Karpas-422 (cell line): ENCODE results near the gene WWOX. TPM values are rescaled to one million over a fixed set of nuclear protein-coding genes. Genes with fewer than 3 reads are reported as not detected.
"Not testable (repeated sequence)": the region's sequence is repeated elsewhere in the genome, so short reads cannot be mapped to it uniquely, and the experiment has no call there.

Source experiments
- DNase-seq: peaks from one replicate; pipeline ENCODE4 v3.0.0-alpha.2; 2015
- H2AFZ ChIP-seq: fragments of 200-600 bp; sonication (generic); 2 replicates; pipeline ENCODE4 v1.6.1; 2014; ENCODE audit warnings: antibody characterized with exemption, low read length, mixed read lengths
- H3K27ac ChIP-seq: fragments of 200-600 bp; sonication (generic); 2 replicates; pipeline ENCODE4 v1.5.1; 2014; ENCODE audit warnings: mild to moderate bottlenecking, low read length, moderate library complexity
- H3K27me3 ChIP-seq: fragments of 200-600 bp; sonication (generic); 2 replicates; pipeline ENCODE4 v1.6.1; 2014; ENCODE audit warnings: low read length, mixed read lengths
- H3K36me3 ChIP-seq: fragments of 200-600 bp; sonication (generic); 2 replicates; pipeline ENCODE4 v1.6.1; 2014; ENCODE audit warnings: low read length, mixed read lengths; ENCODE audit not compliant: insufficient read depth
- H3K4me1 ChIP-seq: fragments of 200-600 bp; sonication (generic); 2 replicates; pipeline ENCODE4 v1.6.1; 2014; ENCODE audit warnings: mild to moderate bottlenecking, low read length, mixed read lengths
- H3K4me2 ChIP-seq: fragments of 200-600 bp; sonication (generic); 2 replicates; pipeline ENCODE4 v1.6.1; 2014; ENCODE audit warnings: low read length, low read depth, mild to moderate bottlenecking; ENCODE audit not compliant: poor library complexity, severe bottlenecking
- H3K4me3 ChIP-seq: fragments of 200-600 bp; sonication (generic); 2 replicates; pipeline ENCODE4 v1.5.1; 2014; ENCODE audit warnings: mild to moderate bottlenecking, antibody characterized with exemption, low read length, mixed read lengths
- H3K79me2 ChIP-seq: fragments of 200-600 bp; sonication (generic); 2 replicates; pipeline ENCODE4 v1.6.1; 2014; ENCODE audit warnings: mild to moderate bottlenecking, low read length, mixed read lengths
- H3K9ac ChIP-seq: fragments of 200-600 bp; sonication (generic); 2 replicates; pipeline ENCODE4 v1.6.0; 2014; ENCODE audit warnings: low read length
- H3K9me2 ChIP-seq: fragments of 200-600 bp; sonication (generic), shearing (Covaris generic); replicated peaks from 2 replicates; pipeline ENCODE4 v1.6.0; 2014; ENCODE audit warnings: mild to moderate bottlenecking, low read length, moderate library complexity; ENCODE audit not compliant: insufficient read depth
- H3K9me3 ChIP-seq: fragments of 300-700, 200-600 bp; sonication (generic); 2 replicates; pipeline ENCODE4 v1.6.1; 2014; ENCODE audit warnings: low read length, mixed read lengths
- H4K20me1 ChIP-seq: fragments of 200-600 bp; sonication (generic); 2 replicates; pipeline ENCODE4 v1.6.1; 2014; ENCODE audit warnings: mild to moderate bottlenecking, antibody characterized with exemption, low read length, low read depth; ENCODE audit not compliant: insufficient read depth
- total RNA-seq: library from RNA; depleted of rRNA; stranded (reverse); fragments of >200 nt; shearing (Covaris generic); gene quantifications from 2 replicates; pipeline ENCODE4 v1.2.3, GENCODE V29; 2014; ENCODE audit warnings: low replicate concordance; rRNA removed

Gene WWOX
- 66.2 and 76.7 TPM in 2 replicates for total RNA-seq

DNA sequence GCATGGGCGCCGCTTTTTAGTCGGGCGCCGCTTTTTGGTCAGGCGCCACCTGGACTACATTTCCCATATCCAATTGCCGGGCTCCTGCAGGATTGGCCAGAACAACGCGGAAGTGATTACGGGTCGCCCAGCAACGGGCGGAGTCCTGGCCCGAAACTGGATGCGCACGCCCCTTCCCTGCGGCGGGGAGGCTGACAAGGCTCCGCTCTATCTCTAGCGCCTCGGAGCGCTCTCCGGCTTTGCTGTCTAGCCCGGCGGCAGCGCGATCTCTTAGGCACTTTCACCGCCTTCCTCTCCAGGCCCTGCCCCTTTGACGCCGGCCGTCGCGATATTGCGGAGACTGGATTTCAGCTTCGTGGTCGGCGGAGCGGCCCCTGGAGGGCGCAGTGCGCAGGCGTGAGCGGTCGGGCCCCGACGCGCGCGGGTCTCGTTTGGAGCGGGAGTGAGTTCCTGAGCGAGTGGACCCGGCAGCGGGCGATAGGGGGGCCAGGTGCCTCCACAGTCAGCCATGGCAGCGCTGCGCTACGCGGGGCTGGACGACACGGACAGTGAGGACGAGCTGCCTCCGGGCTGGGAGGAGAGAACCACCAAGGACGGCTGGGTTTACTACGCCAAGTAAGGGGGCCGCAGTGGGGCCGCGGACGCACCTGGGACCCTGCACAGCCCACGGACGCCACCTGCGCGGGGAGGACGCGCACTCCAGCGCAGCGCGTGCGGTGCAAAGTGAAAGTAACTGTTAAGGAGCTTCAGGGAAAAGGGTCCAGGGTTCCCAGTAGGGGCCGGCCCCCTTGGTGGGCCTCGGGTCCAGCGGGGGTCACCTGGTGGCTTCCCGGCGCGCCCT, at the start of gene WWOX:
Gene WWOX (plus strand): TSS at position 384 of the 841 bp plus-strand sequence.
- Histone ChIP-seq H2AFZ (peak within 1 kb of the TSS; percentile 97), H3K9me2 (no peaks in the 10 kb centered on the region), H3K4me3 (peak within 1 kb of the TSS; percentile 93), H3K9ac (peak within 1 kb of the TSS; percentile 91), H3K27ac (peak within 1 kb of the TSS; percentile 63), H3K36me3 (no peaks in the 10 kb centered on the region), H4K20me1 (no peaks in the 10 kb centered on the region), H3K27me3 (no peaks in the 10 kb centered on the region), H3K4me2 (peak within 1 kb of the TSS; percentile 93), H3K9me3 (no peaks in the 10 kb centered on the region), H3K4me1 (peaks cover 18% of the 10 kb centered on the region), H3K79me2 (peaks cover 39% of the 10 kb centered on the region)
- peak; percentile 99 for DNase-seq

DNA sequence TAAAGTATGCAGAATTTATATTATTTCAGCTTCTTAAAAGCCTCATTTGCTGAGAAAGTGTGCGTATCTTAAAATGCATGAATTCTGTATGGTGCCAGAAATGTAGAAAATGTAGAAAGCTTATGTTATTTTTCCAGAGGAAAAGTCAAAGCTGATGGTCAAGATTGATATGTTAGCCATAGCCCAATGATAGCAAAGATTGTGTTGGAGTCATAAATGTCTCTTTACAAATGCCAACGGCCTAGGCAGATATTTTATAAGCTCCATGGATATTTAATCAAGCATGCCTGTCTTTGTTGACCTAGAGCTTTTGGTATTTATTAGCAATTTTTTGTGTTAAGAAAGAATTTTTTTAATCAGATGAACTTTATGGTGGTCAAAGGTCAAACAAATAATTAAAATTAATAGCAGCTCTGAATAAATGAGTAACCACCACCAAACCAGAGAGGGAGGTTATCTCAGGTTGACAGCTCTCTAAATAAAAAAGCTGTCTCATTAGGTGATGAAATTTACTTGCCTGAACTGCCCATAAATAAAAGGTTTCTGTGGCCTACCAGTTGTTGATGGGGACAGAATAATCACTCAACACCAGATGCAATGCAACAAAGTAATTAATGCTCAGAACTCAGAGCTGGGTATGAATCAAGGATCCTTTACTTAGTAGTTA, 48.6 kb upstream of the WWOX start:
- Histone ChIP-seq H3K27me3 (no peaks in the 10 kb centered on the region), H2AFZ (no peak overlapping the region), H3K79me2 (no peaks in the 10 kb centered on the region), H3K4me2 (no peak overlapping the region), H3K9me2 (no peaks in the 10 kb centered on the region), H3K9me3 (no peaks in the 10 kb centered on the region), H3K36me3 (no peaks in the 10 kb centered on the region), H4K20me1 (no peaks in the 10 kb centered on the region), H3K27ac (no peak overlapping the region), H3K4me3 (no peak overlapping the region), H3K9ac (no peak overlapping the region), H3K4me1 (no peaks in the 10 kb centered on the region)
- no peak for DNase-seq

DNA sequence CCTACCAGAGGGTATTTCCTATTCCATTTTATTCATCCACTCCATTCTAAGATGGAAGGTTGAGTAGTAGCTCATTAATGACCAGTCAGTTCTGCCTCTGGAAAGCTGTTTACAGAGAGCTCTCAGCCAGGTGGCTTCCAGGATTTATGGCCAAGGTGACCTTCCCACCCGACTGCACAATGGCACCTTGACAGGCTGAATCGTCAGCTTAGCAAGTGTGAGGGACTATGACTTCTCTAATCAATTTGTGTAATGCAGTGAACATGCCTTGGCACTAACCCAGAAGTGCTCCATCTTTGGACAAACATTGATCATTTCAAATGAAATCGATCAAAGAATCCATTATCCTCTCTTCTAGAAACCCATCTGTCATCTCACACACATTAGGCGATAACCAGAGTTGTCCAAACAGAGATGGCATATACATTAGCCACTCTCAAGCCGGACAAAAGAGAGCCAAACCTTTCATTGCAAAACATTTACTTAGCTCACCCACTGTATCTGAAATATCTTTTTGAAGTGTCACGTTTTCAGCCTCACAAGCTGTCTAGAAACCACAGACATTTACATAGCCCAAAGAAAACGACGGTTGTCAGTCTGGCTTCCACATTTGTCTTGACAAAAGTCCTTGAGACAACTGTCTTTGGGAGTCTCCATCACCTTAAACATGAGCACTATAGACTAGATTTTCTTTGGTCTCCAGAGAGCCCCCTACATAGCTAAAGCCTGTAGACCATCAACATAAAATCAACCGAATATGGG, 41.5 kb upstream of the WWOX start:
- Histone ChIP-seq H3K4me2 (peak overlapping the region; percentile 65), H2AFZ (no peak overlapping the region), H3K79me2 (no peaks in the 10 kb centered on the region), H3K9me3 (no peaks in the 10 kb centered on the region), H3K9ac (no peak overlapping the region), H3K4me1 (peaks cover 30% of the 10 kb centered on the region), H3K27ac (peak overlapping the region; percentile 76), H3K27me3 (no peaks in the 10 kb centered on the region), H3K9me2 (no peaks in the 10 kb centered on the region), H3K4me3 (peak overlapping the region; percentile 21; the same call in 1 of the 2 replicates), H3K36me3 (no peaks in the 10 kb centered on the region), H4K20me1 (no peaks in the 10 kb centered on the region)
- peak; percentile 76 for DNase-seq

DNA sequence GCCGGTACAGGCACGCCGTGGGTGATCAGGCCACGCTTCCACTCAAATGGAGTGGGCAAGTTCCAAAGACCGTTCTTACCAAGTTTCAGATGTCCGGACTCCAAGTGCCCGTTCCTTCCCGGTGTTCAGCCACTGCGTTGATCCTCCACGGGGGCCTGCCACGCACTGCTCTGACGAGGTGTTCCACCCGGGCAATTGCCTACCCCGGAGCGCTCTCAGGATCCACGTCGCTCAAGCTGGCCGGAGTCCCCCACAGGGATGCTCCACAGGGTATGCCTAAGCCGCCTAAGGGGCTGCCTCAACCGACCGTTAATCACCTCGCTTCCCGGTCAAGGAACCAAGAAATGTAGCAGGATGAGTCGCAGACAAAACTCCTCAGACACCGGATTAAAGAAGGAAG, 39.6 kb upstream of the WWOX start:
- not testable (repeated sequence) for H3K27ac ChIP-seq, H3K36me3 ChIP-seq, H3K27me3 ChIP-seq, H3K9me3 ChIP-seq, DNase-seq, H3K79me2 ChIP-seq, H3K9ac ChIP-seq, H3K4me2 ChIP-seq, H3K9me2 ChIP-seq, H2AFZ ChIP-seq, H3K4me3 ChIP-seq, H4K20me1 ChIP-seq
- H3K4me1 ChIP-seq = peaks cover 39% of the 10 kb centered on the region

DNA sequence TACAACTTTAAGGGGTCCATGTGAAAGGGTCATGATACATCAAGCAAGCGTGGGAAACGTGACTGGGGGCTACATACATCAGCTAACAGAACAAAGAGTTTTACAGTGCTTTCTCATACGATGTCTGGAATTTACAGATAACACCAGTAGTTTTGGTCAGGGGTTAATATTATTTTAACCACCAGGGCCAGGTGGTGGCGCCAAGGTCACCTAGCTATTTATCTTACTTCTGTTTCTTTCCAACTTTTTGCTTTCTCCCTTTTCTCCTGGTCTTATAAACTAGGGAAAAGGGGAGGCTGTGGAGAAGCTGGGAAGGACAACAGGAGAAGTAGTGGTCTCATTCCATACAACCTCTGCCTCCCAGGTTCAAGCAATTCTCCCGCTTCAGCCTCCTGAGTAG, 39.2 kb upstream of the WWOX start:
- H3K36me3 ChIP-seq = no peaks in the 10 kb centered on the region

DNA sequence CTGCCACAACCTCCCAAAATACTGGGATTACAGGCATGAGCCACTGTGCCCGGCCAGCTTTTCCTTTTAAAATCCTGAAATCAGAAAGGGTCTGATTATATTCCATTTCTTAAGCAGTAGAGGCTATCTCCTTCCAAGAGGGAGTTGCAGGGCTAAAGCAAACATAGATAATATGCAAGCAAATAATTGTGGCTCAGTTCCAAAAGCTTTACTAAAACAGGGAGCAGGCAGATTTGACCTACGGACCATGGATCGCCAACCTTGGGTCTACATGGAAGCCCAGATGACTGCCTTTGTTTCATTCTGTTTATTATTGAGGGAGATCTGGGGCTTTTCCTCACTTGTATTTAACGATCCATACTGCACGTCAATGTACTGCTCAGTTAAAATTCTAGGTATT, 38.6 kb upstream of the WWOX start:
- no peaks in the 10 kb centered on the region for H4K20me1 ChIP-seq
- no peak overlapping the region for H3K4me2 ChIP-seq
- H3K36me3 ChIP-seq = no peaks in the 10 kb centered on the region
- no peaks in the 10 kb centered on the region for H3K9me3 ChIP-seq
- H3K27ac ChIP-seq = no peak overlapping the region
- no peak overlapping the region for H2AFZ ChIP-seq
- H3K79me2 ChIP-seq = no peaks in the 10 kb centered on the region
- no peaks in the 10 kb centered on the region for H3K27me3 ChIP-seq
- no peak overlapping the region for H3K4me3 ChIP-seq
- DNase-seq = no peak
- H3K9me2 ChIP-seq = no peaks in the 10 kb centered on the region
- H3K9ac ChIP-seq = no peak overlapping the region
- H3K4me1 ChIP-seq = peaks cover 39% of the 10 kb centered on the region

More for the DNA sequence above, 39.2 kb upstream of the WWOX start:
- no peak overlapping the region for H3K4me2 ChIP-seq
- H3K9me2 ChIP-seq = no peaks in the 10 kb centered on the region
- no peak overlapping the region for H3K9ac ChIP-seq
- no peaks in the 10 kb centered on the region for H3K9me3 ChIP-seq
- no peak overlapping the region for H2AFZ ChIP-seq
- H3K27me3 ChIP-seq = no peaks in the 10 kb centered on the region
- DNase-seq = no peak
- no peak overlapping the region for H3K4me3 ChIP-seq
- no peaks in the 10 kb centered on the region for H3K79me2 ChIP-seq
- H4K20me1 ChIP-seq = no peaks in the 10 kb centered on the region
- peaks cover 39% of the 10 kb centered on the region for H3K4me1 ChIP-seq
- no peak overlapping the region for H3K27ac ChIP-seq

DNA sequence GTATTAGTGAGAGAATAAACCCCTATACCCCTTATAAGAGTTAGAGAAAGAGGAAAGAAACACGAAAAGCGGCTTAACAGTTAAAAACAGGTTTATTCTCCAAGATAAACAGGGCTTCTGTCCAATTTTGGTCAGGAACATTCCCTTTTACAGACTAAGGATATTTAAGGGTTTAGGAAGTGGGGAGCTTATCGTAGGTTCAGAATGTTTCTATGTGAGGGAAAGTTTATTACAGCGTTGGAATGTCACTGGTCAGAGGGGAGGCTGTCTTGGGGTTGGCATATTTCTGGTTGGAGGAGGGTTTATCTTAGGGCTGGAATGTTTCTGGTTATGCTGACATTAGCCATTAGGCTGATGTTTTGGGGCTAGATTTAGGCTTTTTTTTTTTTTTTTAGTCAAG, 34.1 kb upstream of the WWOX start:
- DNase-seq = no peak
- Histone ChIP-seq H3K27me3 (no peaks in the 10 kb centered on the region), H3K36me3 (no peaks in the 10 kb centered on the region), H3K9ac (no peak overlapping the region), H3K79me2 (no peaks in the 10 kb centered on the region), H3K4me2 (no peak overlapping the region), H3K4me1 (peaks cover 17% of the 10 kb centered on the region), H3K9me2 (no peaks in the 10 kb centered on the region), H3K27ac (no peak overlapping the region), H3K9me3 (no peaks in the 10 kb centered on the region), H3K4me3 (no peak overlapping the region), H2AFZ (no peak overlapping the region), H4K20me1 (no peaks in the 10 kb centered on the region)

DNA sequence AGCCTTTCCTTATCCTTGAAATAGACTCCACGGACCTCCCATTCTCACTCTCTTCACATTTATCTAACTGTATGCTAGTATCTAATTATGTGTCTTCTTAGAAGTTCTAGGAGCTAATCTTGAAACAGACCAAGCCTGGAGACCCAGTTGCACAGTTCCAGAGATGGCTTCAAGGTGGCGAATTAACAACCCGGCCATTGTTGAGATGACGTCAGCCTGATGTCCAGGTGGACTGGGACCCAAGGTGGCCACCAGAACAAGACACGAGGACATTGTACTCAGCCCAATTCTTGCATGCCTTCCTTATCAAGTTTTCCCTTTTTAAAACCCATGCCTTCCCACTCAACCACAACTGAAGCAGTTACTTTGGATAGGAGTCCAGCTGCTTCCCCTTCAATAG, 29.5 kb upstream of the WWOX start:
- Histone ChIP-seq H3K9me2 (no peaks in the 10 kb centered on the region), H3K27ac (no peak overlapping the region), H3K4me3 (no peak overlapping the region), H3K9ac (no peak overlapping the region), H3K36me3 (no peaks in the 10 kb centered on the region), H3K79me2 (no peaks in the 10 kb centered on the region), H4K20me1 (no peaks in the 10 kb centered on the region), H3K4me1 (no peaks in the 10 kb centered on the region), H3K27me3 (no peaks in the 10 kb centered on the region), H3K9me3 (no peaks in the 10 kb centered on the region), H2AFZ (no peak overlapping the region), H3K4me2 (no peak overlapping the region)
- DNase-seq = no peak
